CD4-positive, alpha-beta T cell treated with Interleukin-10 for 1 hour (primary cell): ENCODE data around the gene SUCLG1.
"Not testable (repeated sequence)": the region's sequence is repeated elsewhere in the genome, so short reads cannot be mapped to it uniquely, and the experiment has no call there.

Experiments
- DNase-seq: peaks from one replicate; pipeline ENCODE4 v3.0.0-alpha.2; 2020

SUCLG1 gene

GRCh38 chr2:84409531-84409930 lies 49.5 kb downstream of the SUCLG1 start:
- DNase-seq: no peak

- DNase-seq: not testable (repeated sequence)
Measured at GRCh38 chr2:84402111-84402510, 57.0 kb downstream of the SUCLG1 start.

GRCh38 chr2:84399839-84400238 lies 59.2 kb downstream of the SUCLG1 start:
- DNase-seq: not testable (repeated sequence)

GRCh38 chr2:84395820-84396219 lies 63.3 kb downstream of the SUCLG1 start:
- no peak for DNase-seq

GRCh38 chr2:84394628-84395027 lies 64.5 kb downstream of the SUCLG1 start:
- no peak for DNase-seq

GRCh38 chr2:84393829-84394228 lies 65.3 kb downstream of the SUCLG1 start:
- DNase-seq: no peak

- no peak for DNase-seq
Measured at GRCh38 chr2:84389794-84390193, 69.3 kb downstream of the SUCLG1 start.

- no peak for DNase-seq
Measured at GRCh38 chr2:84388921-84389490, 70.1 kb downstream of the SUCLG1 start.

GRCh38 chr2:84388133-84388532 lies 70.9 kb downstream of the SUCLG1 start:
- DNase-seq: no peak

- no peak for DNase-seq
Measured at GRCh38 chr2:84386336-84387040, 72.6 kb downstream of the SUCLG1 start.

- no peak for DNase-seq
Measured at GRCh38 chr2:84383271-84383670, 75.8 kb downstream of the SUCLG1 start.

- no peak for DNase-seq
Measured at GRCh38 chr2:84380875-84381274, 78.2 kb downstream of the SUCLG1 start.

- no peak for DNase-seq
Measured at GRCh38 chr2:84378960-84379359, 80.1 kb downstream of the SUCLG1 start.

- no peak for DNase-seq
Measured at GRCh38 chr2:84375020-84375419, 84.1 kb downstream of the SUCLG1 start.

GRCh38 chr2:84373866-84374265 lies 85.2 kb downstream of the SUCLG1 start:
- no peak for DNase-seq
